Fibroblast of skin of left quadriceps (primary cell): Measurements from ENCODE around the gene ING3.
"Not testable (repeated sequence)": the region's sequence is repeated elsewhere in the genome, so short reads cannot be mapped to it uniquely, and the experiment has no call there.

Experiments used
- DNase-seq, 2 experiments: peaks; one replicate each; pipeline ENCODE4 v3.0.0-alpha.2; 2013; ENCODE audit warnings: low read depth in 2 of 2

The ING3 gene

GRCh38 chr7:121002048-121002756 lies 51.6 kb downstream of the ING3 start:
- no peak for DNase-seq

- DNase-seq: peak in 1 of 2 experiments; percentile 49
These were observed 52.2 kb downstream of the ING3 start for GRCh38 chr7:121002757-121003200.

- no peak for DNase-seq
These were observed 53.6 kb downstream of the ING3 start for GRCh38 chr7:121003986-121004685.

- DNase-seq: not testable (repeated sequence)
These were observed 54.5 kb downstream of the ING3 start for GRCh38 chr7:121005058-121005457.

- DNase-seq: no peak
These were observed 55.5 kb downstream of the ING3 start for GRCh38 chr7:121005996-121006584.

- no peak for DNase-seq
These were observed 56.2 kb downstream of the ING3 start for GRCh38 chr7:121006711-121007315.

- DNase-seq: no peak
These were observed 58.2 kb downstream of the ING3 start for GRCh38 chr7:121008816-121009215.

GRCh38 chr7:121011401-121011800 lies 60.8 kb downstream of the ING3 start:
- DNase-seq: no peak

GRCh38 chr7:121012170-121012874 lies 61.7 kb downstream of the ING3 start:
- DNase-seq: no peak

GRCh38 chr7:121012919-121013318 lies 62.3 kb downstream of the ING3 start:
- DNase-seq: no peak

- DNase-seq: no peak
These were observed 65.0 kb downstream of the ING3 start for GRCh38 chr7:121015560-121015959.

- DNase-seq: no peak
These were observed 66.4 kb downstream of the ING3 start for GRCh38 chr7:121016966-121017365.

GRCh38 chr7:121017586-121017985 lies 67.0 kb downstream of the ING3 start:
- no peak for DNase-seq

- peak in 1 of 2 experiments; percentile 48 for DNase-seq
These were observed 68.4 kb downstream of the ING3 start for GRCh38 chr7:121019018-121019417.

GRCh38 chr7:121020249-121020988 lies 69.8 kb downstream of the ING3 start:
- no peak for DNase-seq

- no peak for DNase-seq
These were observed 70.7 kb downstream of the ING3 start for GRCh38 chr7:121020989-121021969.

- no peak for DNase-seq
These were observed 72.6 kb downstream of the ING3 start for GRCh38 chr7:121023194-121023593.

- no peak for DNase-seq
These were observed 73.3 kb downstream of the ING3 start for GRCh38 chr7:121023683-121024511.

GRCh38 chr7:121024611-121025010 lies 74.0 kb downstream of the ING3 start:
- no peak for DNase-seq
